Neural cell (in vitro differentiated cells): ENCODE results near the gene AFF1. TPM values are rescaled to one million over a fixed set of nuclear protein-coding genes. Genes with fewer than 3 reads are reported as not detected.

Experiments
- H2AFZ ChIP-seq: fragments of 200-600, 300-800 bp; sonication (generic), shearing (Covaris generic); 2 replicates; pipeline ENCODE4 v1.6.0; 2014; ENCODE audit warnings: low read depth, mild to moderate bottlenecking, antibody characterized with exemption, low read length, moderate library complexity
- H3F3A ChIP-seq: fragments of 200-600 bp; shearing (Covaris generic); 2 replicates; pipeline ENCODE4 v1.6.1; 2016; ENCODE audit warnings: mild to moderate bottlenecking, moderate library complexity, mixed read lengths, antibody characterized with exemption, low read length; ENCODE audit not compliant: insufficient read depth, poor library complexity, severe bottlenecking
- H3K27ac ChIP-seq: fragments of 200-600, 300-800 bp; sonication (generic), shearing (Covaris generic); 2 replicates; pipeline ENCODE4 v1.5.1; 2014; ENCODE audit warnings: mild to moderate bottlenecking, low read length, moderate library complexity
- H3K27me3 ChIP-seq: fragments of 300-800, 200-600 bp; sonication (generic), shearing (Covaris generic); 2 replicates; pipeline ENCODE4 v1.6.0; 2014; ENCODE audit warnings: mild to moderate bottlenecking, low read depth, low read length, moderate library complexity; ENCODE audit not compliant: insufficient read depth
- H3K36me3 ChIP-seq: fragments of 300-800, 200-600 bp; sonication (generic), shearing (Covaris generic); 2 replicates; pipeline ENCODE4 v1.5.1; 2014; ENCODE audit warnings: mild to moderate bottlenecking, antibody characterized with exemption, low read length, moderate library complexity; ENCODE audit not compliant: insufficient read depth
- H3K4me2 ChIP-seq: fragments of 300-800, 200-600 bp; sonication (generic), shearing (Covaris generic); 2 replicates; pipeline ENCODE4 v1.6.0; 2014; ENCODE audit warnings: mild to moderate bottlenecking, low read length
- H3K4me3 ChIP-seq: fragments of 300-800, 200-600 bp; sonication (generic), shearing (Covaris generic); 2 replicates; pipeline ENCODE4 v1.5.1; 2014; ENCODE audit warnings: mild to moderate bottlenecking, low read length, moderate library complexity
- H3K79me2 ChIP-seq: fragments of 200-600 bp; shearing (Covaris generic); replicated peaks from 2 replicates; pipeline ENCODE4 v1.6.0; 2014; ENCODE audit warnings: mild to moderate bottlenecking, low read length, moderate library complexity; ENCODE audit not compliant: insufficient read depth
- H3K9ac ChIP-seq: fragments of 300-800, 200-600 bp; sonication (generic), shearing (Covaris generic); 2 replicates; pipeline ENCODE4 v1.6.1; 2016; ENCODE audit warnings: mild to moderate bottlenecking, low read length, mixed read lengths
- H3K9me2 ChIP-seq: fragments of 200-600 bp; shearing (Covaris generic); 2 replicates; pipeline ENCODE4 v1.6.1; 2016; ENCODE audit warnings: mild to moderate bottlenecking, low read length, mixed read lengths; ENCODE audit not compliant: insufficient read depth
- H3K9me3 ChIP-seq: fragments of 200-600, 300-800 bp; sonication (generic), shearing (Covaris generic); 2 replicates; pipeline ENCODE4 v1.6.1; 2016; ENCODE audit warnings: mild to moderate bottlenecking, mixed run types, low read length, moderate library complexity, mixed read lengths
- H4K20me1 ChIP-seq: fragments of 200-600 bp; shearing (Covaris generic); 2 replicates; pipeline ENCODE4 v1.6.1; 2016; ENCODE audit warnings: mild to moderate bottlenecking, mixed run types; ENCODE audit not compliant: insufficient read depth
- CTCF ChIP-seq: fragments of 450-650 bp; IDR thresholded peaks from 2 replicates; pipeline ENCODE4 v1.5.1; 2014; ENCODE audit warnings: antibody characterized with exemption, mild to moderate bottlenecking, moderate library complexity; ENCODE audit not compliant: poor library complexity, severe bottlenecking
- EP300 ChIP-seq: fragments of 450-650 bp; conservative IDR thresholded peaks from 2 replicates; pipeline ENCODE4 v1.6.1; 2014; ENCODE audit warnings: antibody characterized with exemption, mild to moderate bottlenecking, moderate library complexity; ENCODE audit not compliant: poor library complexity, severe bottlenecking
- EZH2 ChIP-seq: fragments of 200-600, 300-800 bp; shearing (Covaris generic), sonication (generic); IDR thresholded peaks from 2 replicates; pipeline ENCODE4 v1.6.1; 2014; ENCODE audit warnings: antibody characterized with exemption, low read length, borderline replicate concordance, mild to moderate bottlenecking; ENCODE audit not compliant: insufficient read depth, poor library complexity, severe bottlenecking
- MXI1 ChIP-seq: fragments of 450-650 bp; conservative IDR thresholded peaks from 2 replicates; pipeline ENCODE4 v1.6.1; 2014; ENCODE audit warnings: antibody characterized with exemption, mild to moderate bottlenecking; ENCODE audit not compliant: poor library complexity, severe bottlenecking
- POLR2AphosphoS5 ChIP-seq: IDR thresholded peaks from 2 replicates; pipeline ENCODE4 v1.6.1; 2012
- RAD21 ChIP-seq: fragments of 450-650 bp; conservative IDR thresholded peaks from 2 replicates; pipeline ENCODE4 v1.6.1; 2014; ENCODE audit warnings: antibody characterized with exemption, mild to moderate bottlenecking, moderate library complexity
- REST ChIP-seq: IDR thresholded peaks from 2 replicates; pipeline ENCODE4 v1.6.1; 2012; ENCODE audit warnings: borderline replicate concordance
- SMC3 ChIP-seq: fragments of 450-650 bp; conservative IDR thresholded peaks from 2 replicates; pipeline ENCODE4 v1.6.1; 2014; ENCODE audit warnings: antibody characterized with exemption, mild to moderate bottlenecking, moderate library complexity; ENCODE audit not compliant: poor library complexity
- TAF1 ChIP-seq: IDR thresholded peaks from 2 replicates; pipeline ENCODE4 v1.6.1; 2012; ENCODE audit warnings: low read depth
- polyA plus RNA-seq: library from polyadenylated mRNA; depleted of rRNA; stranded (reverse); fragments of >200 nt; gene quantifications from 2 replicates; pipeline ENCODE4 v1.2.3, GENCODE V29; 2014

The AFF1 gene
- polyA plus RNA-seq, 1 donor from 2014 or later, result 0.63 TPM

GRCh38 chr4:87038837-87039615, 104.2 kb downstream of the AFF1 start (continued):
- TF ChIP-seq EP300, result no peak

- Histone ChIP-seq H3K9ac (no peak overlapping the region), H3K9me2 (no peaks in the 10 kb centered on the region), H3K4me3 (no peak overlapping the region), H3K79me2 (peaks cover 40% of the 10 kb centered on the region), H3K27ac (no peak overlapping the region), H3K9me3 (no peaks in the 10 kb centered on the region), H2AFZ (no peak overlapping the region), H4K20me1 (no peaks in the 10 kb centered on the region), H3K4me2 (no peak overlapping the region), H3F3A (peaks cover 7% of the 10 kb centered on the region), H3K36me3 (no peaks in the 10 kb centered on the region), H3K27me3 (no peaks in the 10 kb centered on the region)
- TF ChIP-seq TAF1 (no peak), CTCF (no peak), EP300 (no peak), SMC3 (no peak), REST (no peak), MXI1 (no peak), EZH2 (no peak), POLR2AphosphoS5 (no peak), RAD21 (no peak)
Observed at GRCh38 chr4:87041141-87041540, 106.3 kb downstream of the AFF1 start.

GRCh38 chr4:87042221-87042620, 107.4 kb downstream of the AFF1 start:
- Histone ChIP-seq H2AFZ (no peak overlapping the region), H3K36me3 (no peaks in the 10 kb centered on the region), H3F3A (peaks cover 7% of the 10 kb centered on the region), H3K4me3 (no peak overlapping the region), H3K79me2 (peaks cover 34% of the 10 kb centered on the region), H3K9ac (no peak overlapping the region), H3K9me3 (no peaks in the 10 kb centered on the region), H4K20me1 (no peaks in the 10 kb centered on the region), H3K9me2 (no peaks in the 10 kb centered on the region), H3K27me3 (no peaks in the 10 kb centered on the region), H3K27ac (no peak overlapping the region), H3K4me2 (no peak overlapping the region)
- no peak for TF ChIP-seq POLR2AphosphoS5
- no peak for TF ChIP-seq REST
- TF ChIP-seq RAD21, result no peak
- TF ChIP-seq SMC3, result no peak
- TF ChIP-seq EP300, result no peak
- TF ChIP-seq CTCF, result no peak
- TF ChIP-seq MXI1, result no peak
- no peak for TF ChIP-seq TAF1
- TF ChIP-seq EZH2, result no peak
